BLaER1 treated with 17β-estradiol and CSF1 and Interleukin-3, amounts not matched to agents 10 nM and 100 nM (cell line): ENCODE results near the gene ZNF132.
"Not testable (repeated sequence)": the region's sequence is repeated elsewhere in the genome, so short reads cannot be mapped to it uniquely, and the experiment has no call there.

Experiments
- H3K27ac ChIP-seq, 11 experiments: shearing (Covaris generic); formaldehyde crosslinking; 2 replicates each; pipeline ENCODE4 v1.8.1; 2022
- H3K27me3 ChIP-seq, 11 experiments: shearing (Covaris generic); formaldehyde crosslinking; 2 replicates each; pipeline ENCODE4 v1.8.1; 2022
- H3K36me3 ChIP-seq, 11 experiments: shearing (Covaris generic); formaldehyde crosslinking; 2 replicates each; pipeline ENCODE4 v1.8.1; 2022
- H3K4me1 ChIP-seq, 10 experiments: shearing (Covaris generic); formaldehyde crosslinking; 2 replicates each; pipeline ENCODE4 v1.8.1; 2022
- H3K4me2 ChIP-seq, 11 experiments: shearing (Covaris generic); formaldehyde crosslinking; 2 replicates each; pipeline ENCODE4 v1.8.1; 2022
- H3K4me3 ChIP-seq, 10 experiments: shearing (Covaris generic); formaldehyde crosslinking; 2 replicates each; pipeline ENCODE4 v1.8.1; 2022
- H3K9ac ChIP-seq, 11 experiments: shearing (Covaris generic); formaldehyde crosslinking; 2 replicates each; pipeline ENCODE4 v1.8.1; 2022
- H3K9me3 ChIP-seq, 11 experiments: shearing (Covaris generic); formaldehyde crosslinking; replicated peaks in 1 of 11; 2 replicates each; pipeline ENCODE4 v1.8.1; 2022
- H4K20me1 ChIP-seq, 11 experiments: shearing (Covaris generic); formaldehyde crosslinking; 2 replicates each; pipeline ENCODE4 v1.8.1; 2022
- Cebpa-rat ChIP-seq, 11 experiments: shearing (Covaris generic); IDR thresholded peaks; 2 replicates each; pipeline ENCODE4 v1.8.1; 2022

Gene ZNF132

GRCh38 chr19:58456111-58456510 is 16.2 kb upstream of the ZNF132 start:
- Histone ChIP-seq H3K36me3 (peaks cover 20 to 63% (median 37%) of the 10 kb centered on the region in 11 experiments), H3K27ac (no peak overlapping the region)
- TF ChIP-seq Cebpa-rat (IDR thresholded peaks at IDR 0.05) = no peak

GRCh38 chr19:58455306-58455705 is 15.4 kb upstream of the ZNF132 start:
- TF ChIP-seq Cebpa-rat (IDR thresholded peaks at IDR 0.05) = no peak
- H3K4me1 ChIP-seq = peaks cover 0 to 16% (median 9%) of the 10 kb centered on the region in 10 experiments; a peak in 14 of 20 replicates
- H3K9ac ChIP-seq = no peak overlapping the region
- H3K4me2 ChIP-seq = no peak overlapping the region
- H3K4me3 ChIP-seq = no peak overlapping the region
- peaks cover 20 to 63% (median 37%) of the 10 kb centered on the region in 11 experiments for H3K36me3 ChIP-seq
- H3K27me3 ChIP-seq = peaks cover 0 to 10% (median 9%) of the 10 kb centered on the region in 11 experiments; a peak in 15 of 22 replicates
- peaks cover 0 to 10% (median 0%) of the 10 kb centered on the region in 11 experiments; a peak in 1 of 22 replicates for H4K20me1 ChIP-seq
- peaks cover under 1 to 6% (median 5%) of the 10 kb centered on the region in 11 experiments; a peak in 19 of 22 replicates for H3K9me3 ChIP-seq
- H3K27ac ChIP-seq = no peak overlapping the region

More at GRCh38 chr19:58456111-58456510, 16.2 kb upstream of the ZNF132 start:
- Histone ChIP-seq H3K27me3 (peaks cover 0 to 2% (median 1%) of the 10 kb centered on the region in 11 experiments; a peak in 13 of 22 replicates), H3K4me3 (no peak overlapping the region), H3K4me2 (no peak overlapping the region), H3K4me1 (peaks cover 0 to 11% (median 8%) of the 10 kb centered on the region in 10 experiments; a peak in 14 of 20 replicates), H3K9ac (no peak overlapping the region), H4K20me1 (peaks cover 0 to 10% (median 0%) of the 10 kb centered on the region in 11 experiments; a peak in 1 of 22 replicates), H3K9me3 (no peaks in the 10 kb centered on the region; a peak in 1 of 22 replicates)

- Histone ChIP-seq H3K9me3 (peaks cover 16 to 22% (median 21%) of the 10 kb centered on the region in 11 experiments), H3K9ac (no peak overlapping the region)
- no peak for TF ChIP-seq Cebpa-rat (IDR thresholded peaks at IDR 0.05)
Observed at GRCh38 chr19:58453743-58454142, 13.8 kb upstream of the ZNF132 start.

GRCh38 chr19:58451358-58452101 is 11.6 kb upstream of the ZNF132 start, which contains the start of gene ZNF324B:
ZNF324B (plus strand) TSS chr19:58451622; CDS start chr19:58453702, 2,080 bp downstream.
- peaks cover 10 to 31% (median 23%) of the 10 kb centered on the region in 11 experiments; a peak in 20 of 22 replicates for H3K36me3 ChIP-seq
- H3K9me3 ChIP-seq = peaks cover 36 to 44% (median 42%) of the 10 kb centered on the region in 11 experiments
- no peak for TF ChIP-seq Cebpa-rat (IDR thresholded peaks at IDR 0.05)
- H3K9ac ChIP-seq = peak within 1 kb of the TSS; percentile 72 to 88 (median 79)
- peaks cover 0 to 16% (median 9%) of the 10 kb centered on the region in 10 experiments; a peak in 14 of 20 replicates for H3K4me1 ChIP-seq
- H4K20me1 ChIP-seq = peaks cover 0 to 10% (median 0%) of the 10 kb centered on the region in 11 experiments; a peak in 1 of 22 replicates
- H3K4me2 ChIP-seq = peak within 1 kb of the TSS; percentile 82 to 97 (median 92)
- peak within 1 kb of the TSS; percentile 63 to 92 (median 86) for H3K4me3 ChIP-seq
- peak within 1 kb of the TSS in 10 of 11 experiments; percentile 41 to 75 (median 66); a peak in 19 of 22 replicates for H3K27ac ChIP-seq
- peaks cover 0 to 25% (median 20%) of the 10 kb centered on the region in 11 experiments; a peak in 15 of 22 replicates for H3K27me3 ChIP-seq

More at GRCh38 chr19:58453743-58454142, 13.8 kb upstream of the ZNF132 start:
- Histone ChIP-seq H3K27ac (no peak overlapping the region), H3K27me3 (peaks cover 0 to 25% (median 20%) of the 10 kb centered on the region in 11 experiments; a peak in 15 of 22 replicates), H3K4me3 (no peak overlapping the region), H3K36me3 (peaks cover 20 to 51% (median 35%) of the 10 kb centered on the region in 11 experiments), H4K20me1 (peaks cover 0 to 10% (median 0%) of the 10 kb centered on the region in 11 experiments; a peak in 1 of 22 replicates), H3K4me2 (no peak overlapping the region), H3K4me1 (peaks cover 0 to 16% (median 9%) of the 10 kb centered on the region in 10 experiments; a peak in 14 of 20 replicates)

GRCh38 chr19:58450856-58451357 is 11.0 kb upstream of the ZNF132 start:
- Histone ChIP-seq H3K9ac (peak overlapping the region in 5 of 11 experiments; percentile 77 to 88 (median 81); a peak in 6 of 22 replicates), H3K4me3 (peak overlapping the region; percentile 63 to 92 (median 86)), H4K20me1 (peaks cover 0 to 10% (median 0%) of the 10 kb centered on the region in 11 experiments; a peak in 1 of 22 replicates), H3K27me3 (peaks cover 0 to 25% (median 20%) of the 10 kb centered on the region in 11 experiments; a peak in 15 of 22 replicates), H3K4me1 (peaks cover 0 to 16% (median 9%) of the 10 kb centered on the region in 10 experiments; a peak in 14 of 20 replicates), H3K36me3 (peaks cover 6 to 25% (median 17%) of the 10 kb centered on the region in 11 experiments; a peak in 16 of 22 replicates), H3K27ac (peak overlapping the region in 1 of 11 experiments; percentile 61; a peak in 1 of 22 replicates), H3K4me2 (peak overlapping the region; percentile 82 to 97 (median 89)), H3K9me3 (peaks cover 36 to 49% (median 42%) of the 10 kb centered on the region in 11 experiments)
- no peak for TF ChIP-seq Cebpa-rat (IDR thresholded peaks at IDR 0.05)

GRCh38 chr19:58449980-58450379 is 10.0 kb upstream of the ZNF132 start:
- H3K4me2 ChIP-seq, H3K27ac ChIP-seq, H3K9ac ChIP-seq, H4K20me1 ChIP-seq: not testable (repeated sequence)
- Histone ChIP-seq H3K4me3 (peak overlapping the region in 5 of 10 experiments; percentile 10 to 38 (median 23); a peak in 2 of 20 replicates), H3K36me3 (peaks cover 6 to 19% (median 14%) of the 10 kb centered on the region in 11 experiments; a peak in 16 of 22 replicates), H3K4me1 (peaks cover 0 to 16% (median 9%) of the 10 kb centered on the region in 10 experiments; a peak in 14 of 20 replicates), H3K9me3 (peaks cover 36 to 51% (median 42%) of the 10 kb centered on the region in 11 experiments), H3K27me3 (peaks cover 0 to 25% (median 20%) of the 10 kb centered on the region in 11 experiments; a peak in 15 of 22 replicates)

- H3K4me2 ChIP-seq = not testable (repeated sequence)
Observed at GRCh38 chr19:58448860-58449259, 8.9 kb upstream of the ZNF132 start.

GRCh38 chr19:58442986-58443385 is 3.0 kb upstream of the ZNF132 start:
- not testable (repeated sequence) for H3K4me2 ChIP-seq, H3K4me1 ChIP-seq, H3K36me3 ChIP-seq, H3K9ac ChIP-seq, H4K20me1 ChIP-seq, H3K27me3 ChIP-seq, H3K27ac ChIP-seq, H3K4me3 ChIP-seq
- peaks cover 61 to 80% (median 68%) of the 10 kb centered on the region in 11 experiments for H3K9me3 ChIP-seq

More at GRCh38 chr19:58448860-58449259, 8.9 kb upstream of the ZNF132 start:
- not testable (repeated sequence) for H3K27ac ChIP-seq, H4K20me1 ChIP-seq, H3K9ac ChIP-seq, H3K36me3 ChIP-seq
- peak overlapping the region in 9 of 10 experiments; percentile 0 to 36 (median 16); a peak in 9 of 20 replicates for H3K4me3 ChIP-seq
- peaks cover 38 to 53% (median 43%) of the 10 kb centered on the region in 11 experiments for H3K9me3 ChIP-seq
- peaks cover 0 to 16% (median 9%) of the 10 kb centered on the region in 10 experiments; a peak in 14 of 20 replicates for H3K4me1 ChIP-seq
- H3K27me3 ChIP-seq = peaks cover 0 to 25% (median 20%) of the 10 kb centered on the region in 11 experiments; a peak in 15 of 22 replicates
